Measurements from ENCODE around the gene INPP4B.

The INPP4B gene

DNA sequence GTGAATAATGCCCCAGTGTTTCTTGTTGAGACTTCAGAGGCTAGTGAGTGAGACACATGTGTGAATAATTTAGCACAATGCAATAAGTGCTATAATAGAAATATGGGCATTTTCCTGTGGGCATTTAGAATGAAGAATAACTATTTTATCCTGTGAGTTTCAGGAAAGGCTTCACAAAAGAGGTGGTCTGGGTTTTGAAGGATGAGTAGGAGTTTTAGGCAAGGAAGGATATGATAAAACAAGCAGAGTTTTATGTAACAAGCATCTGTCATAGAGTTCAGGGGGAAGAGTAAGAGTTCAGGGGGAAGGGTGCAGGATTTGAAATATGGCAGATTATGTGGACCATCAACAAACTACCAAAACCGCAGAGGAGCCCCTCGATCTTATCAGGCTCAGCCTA, 529.2 kb downstream of the INPP4B start:
- TF ChIP-seq, protein P1, sequence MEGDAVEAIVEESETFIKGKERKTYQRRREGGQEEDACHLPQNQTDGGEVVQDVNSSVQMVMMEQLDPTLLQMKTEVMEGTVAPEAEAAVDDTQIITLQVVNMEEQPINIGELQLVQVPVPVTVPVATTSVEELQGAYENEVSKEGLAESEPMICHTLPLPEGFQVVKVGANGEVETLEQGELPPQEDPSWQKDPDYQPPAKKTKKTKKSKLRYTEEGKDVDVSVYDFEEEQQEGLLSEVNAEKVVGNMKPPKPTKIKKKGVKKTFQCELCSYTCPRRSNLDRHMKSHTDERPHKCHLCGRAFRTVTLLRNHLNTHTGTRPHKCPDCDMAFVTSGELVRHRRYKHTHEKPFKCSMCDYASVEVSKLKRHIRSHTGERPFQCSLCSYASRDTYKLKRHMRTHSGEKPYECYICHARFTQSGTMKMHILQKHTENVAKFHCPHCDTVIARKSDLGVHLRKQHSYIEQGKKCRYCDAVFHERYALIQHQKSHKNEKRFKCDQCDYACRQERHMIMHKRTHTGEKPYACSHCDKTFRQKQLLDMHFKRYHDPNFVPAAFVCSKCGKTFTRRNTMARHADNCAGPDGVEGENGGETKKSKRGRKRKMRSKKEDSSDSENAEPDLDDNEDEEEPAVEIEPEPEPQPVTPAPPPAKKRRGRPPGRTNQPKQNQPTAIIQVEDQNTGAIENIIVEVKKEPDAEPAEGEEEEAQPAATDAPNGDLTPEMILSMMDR (IDR thresholded peaks at IDR 0.05; ENCODE audit: low read length): no peak
- no peak for TF ChIP-seq EZH2 (IDR thresholded peaks at IDR 0.05; ENCODE audit: borderline replicate concordance, low read length)
- no peaks in the 10 kb centered on the region for H3K4me1 ChIP-seq (ENCODE audit: insufficient read depth, low read length, severe bottlenecking)
- H3K27me3 ChIP-seq (ENCODE audit: insufficient read depth, low read length): no peaks in the 10 kb centered on the region
- H3K36me3 ChIP-seq (ENCODE audit: insufficient read depth, low read length): no peaks in the 10 kb centered on the region
- no peak overlapping the region for H3K9ac ChIP-seq (ENCODE audit: low read length)
- no peaks in the 10 kb centered on the region for H3K9me3 ChIP-seq (ENCODE audit: low read length)
- no peak overlapping the region for H3K27ac ChIP-seq (ENCODE audit: low read depth, low read length, poor library complexity, severe bottlenecking)
- no peak overlapping the region for H3K4me2 ChIP-seq (ENCODE audit: low read length)
- no peaks in the 10 kb centered on the region for H3K79me2 ChIP-seq (ENCODE audit: insufficient read depth, low read length)
- H3K4me3 ChIP-seq (ENCODE audit: low read depth, low read length, poor library complexity, severe bottlenecking): no peak overlapping the region
- H3K9me2 ChIP-seq (ENCODE audit: low read depth, low read length): no peaks in the 10 kb centered on the region
- no peak overlapping the region for H2AFZ ChIP-seq (ENCODE audit: low read length)
- no peaks in the 10 kb centered on the region for H4K20me1 ChIP-seq (ENCODE audit: insufficient read depth, low read length)
- H3F3A ChIP-seq (ENCODE audit: insufficient read depth, low read length): no peaks in the 10 kb centered on the region

DNA sequence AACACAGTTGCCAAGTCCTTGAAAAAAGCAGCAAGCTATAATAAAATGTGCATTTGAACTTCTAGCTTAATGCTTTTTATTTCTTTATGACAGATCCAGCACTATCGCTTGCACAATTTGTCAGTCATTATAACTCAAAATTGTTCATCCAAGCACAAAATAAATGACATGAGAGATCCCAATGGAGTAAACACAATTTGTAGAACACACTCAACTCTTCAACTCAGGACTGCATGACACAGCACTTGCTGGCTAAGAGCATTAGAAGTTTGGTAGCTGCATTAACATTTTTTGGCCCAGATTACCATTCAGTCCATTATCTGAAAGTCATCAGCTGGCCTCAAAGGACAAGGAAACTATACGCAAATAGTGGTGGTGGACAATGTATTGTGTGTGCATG, 530.1 kb downstream of the INPP4B start:
- Histone ChIP-seq H3F3A (ENCODE audit: insufficient read depth, low read length) (no peaks in the 10 kb centered on the region), H3K36me3 (ENCODE audit: insufficient read depth, low read length) (no peaks in the 10 kb centered on the region), H3K4me1 (ENCODE audit: insufficient read depth, low read length, severe bottlenecking) (no peaks in the 10 kb centered on the region), H3K27ac (ENCODE audit: low read depth, low read length, poor library complexity, severe bottlenecking) (no peak overlapping the region), H3K9me2 (ENCODE audit: low read depth, low read length) (no peaks in the 10 kb centered on the region), H3K4me3 (ENCODE audit: low read depth, low read length, poor library complexity, severe bottlenecking) (no peak overlapping the region), H4K20me1 (ENCODE audit: insufficient read depth, low read length) (no peaks in the 10 kb centered on the region), H3K79me2 (ENCODE audit: insufficient read depth, low read length) (no peaks in the 10 kb centered on the region), H3K27me3 (ENCODE audit: insufficient read depth, low read length) (no peaks in the 10 kb centered on the region), H3K9ac (ENCODE audit: low read length) (no peak overlapping the region), H3K4me2 (ENCODE audit: low read length) (no peak overlapping the region), H3K9me3 (ENCODE audit: low read length) (no peaks in the 10 kb centered on the region), H2AFZ (ENCODE audit: low read length) (no peak overlapping the region)
- no peak for TF ChIP-seq EZH2 (IDR thresholded peaks at IDR 0.05; ENCODE audit: borderline replicate concordance, low read length)
- TF ChIP-seq, protein P1 (IDR thresholded peaks at IDR 0.05; ENCODE audit: low read length): no peak

DNA sequence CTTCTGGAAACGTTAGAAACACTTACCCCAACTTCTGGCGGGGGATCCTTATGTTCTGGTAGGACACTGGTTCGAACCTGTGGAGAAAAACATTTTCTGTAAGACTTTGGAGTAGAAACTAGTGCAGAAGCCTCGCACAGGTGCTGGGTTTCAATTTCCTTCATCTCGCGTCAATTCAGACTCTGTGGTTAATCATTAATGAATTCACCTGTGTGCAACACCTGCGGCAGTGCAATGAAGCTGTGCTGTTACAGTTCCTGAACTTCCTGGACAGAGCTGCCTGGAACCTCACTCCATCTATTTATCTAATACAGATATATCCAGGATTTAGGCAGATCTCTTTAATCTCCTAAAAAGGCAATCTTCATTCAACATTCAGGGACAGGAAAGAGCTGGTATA, 531.4 kb downstream of the INPP4B start:
- Histone ChIP-seq H3F3A (ENCODE audit: insufficient read depth, low read length) (no peaks in the 10 kb centered on the region), H3K36me3 (ENCODE audit: insufficient read depth, low read length) (no peaks in the 10 kb centered on the region), H3K27ac (ENCODE audit: low read depth, low read length, poor library complexity, severe bottlenecking) (no peak overlapping the region), H3K79me2 (ENCODE audit: insufficient read depth, low read length) (no peaks in the 10 kb centered on the region), H3K27me3 (ENCODE audit: insufficient read depth, low read length) (no peaks in the 10 kb centered on the region), H3K4me2 (ENCODE audit: low read length) (no peak overlapping the region), H2AFZ (ENCODE audit: low read length) (no peak overlapping the region), H3K9ac (ENCODE audit: low read length) (no peak overlapping the region), H3K4me1 (ENCODE audit: insufficient read depth, low read length, severe bottlenecking) (no peaks in the 10 kb centered on the region), H3K9me3 (ENCODE audit: low read length) (no peaks in the 10 kb centered on the region), H4K20me1 (ENCODE audit: insufficient read depth, low read length) (no peaks in the 10 kb centered on the region), H3K4me3 (ENCODE audit: low read depth, low read length, poor library complexity, severe bottlenecking) (no peak overlapping the region), H3K9me2 (ENCODE audit: low read depth, low read length) (no peaks in the 10 kb centered on the region)
- no peak for TF ChIP-seq EZH2 (IDR thresholded peaks at IDR 0.05; ENCODE audit: borderline replicate concordance, low read length)
- TF ChIP-seq, protein P1 (IDR thresholded peaks at IDR 0.05; ENCODE audit: low read length): no peak
